GM21576 (cell line): ENCODE measurements around the gene CCDC40.
"Not testable (repeated sequence)": the region's sequence is repeated elsewhere in the genome, so short reads cannot be mapped to it uniquely, and the experiment has no call there.

ENCODE experiments used
- ATAC-seq: cut with Tn5 transposase; IDR thresholded peaks from one replicate; pipeline ENCODE4 v1.9.1; 2021; ENCODE audit warnings: mild to moderate bottlenecking, moderate library complexity; ENCODE audit not compliant: unreplicated experiment

CCDC40 gene

DNA sequence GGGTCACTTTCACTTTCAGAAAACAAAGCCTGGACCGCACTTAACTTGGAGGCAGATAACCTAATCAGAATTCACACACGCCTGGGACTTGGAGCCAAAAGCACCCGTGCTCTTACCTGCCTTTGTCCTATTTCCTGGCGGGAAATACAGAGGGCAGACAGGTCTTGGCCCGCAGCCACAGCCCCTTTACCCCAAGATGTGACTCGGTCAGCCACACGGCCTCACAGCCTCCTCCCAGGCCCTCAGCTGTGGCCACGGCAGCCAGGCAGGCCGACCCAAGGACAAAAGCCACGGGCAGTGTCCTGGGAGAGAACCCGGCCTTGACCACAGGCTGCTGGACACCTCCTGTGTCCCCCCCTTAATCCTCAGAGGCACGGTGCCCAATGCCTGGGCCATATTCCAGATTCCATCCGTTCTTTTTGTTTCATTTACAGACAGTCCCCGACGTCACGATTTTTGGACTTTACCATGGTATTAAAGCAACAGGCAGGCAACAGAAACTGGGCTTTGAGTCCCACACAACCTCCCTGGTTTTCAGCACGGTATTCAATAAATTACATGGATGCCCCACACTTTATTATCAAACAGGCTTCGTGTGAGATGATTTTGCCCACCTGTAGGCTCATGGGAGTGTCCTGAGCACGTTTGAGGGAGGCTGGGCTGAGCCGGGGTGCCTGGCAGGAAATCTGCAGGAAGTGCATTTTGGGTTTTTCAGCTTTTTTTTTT, 34.8 kb downstream of the CCDC40 start:
- ATAC-seq: no peak

DNA sequence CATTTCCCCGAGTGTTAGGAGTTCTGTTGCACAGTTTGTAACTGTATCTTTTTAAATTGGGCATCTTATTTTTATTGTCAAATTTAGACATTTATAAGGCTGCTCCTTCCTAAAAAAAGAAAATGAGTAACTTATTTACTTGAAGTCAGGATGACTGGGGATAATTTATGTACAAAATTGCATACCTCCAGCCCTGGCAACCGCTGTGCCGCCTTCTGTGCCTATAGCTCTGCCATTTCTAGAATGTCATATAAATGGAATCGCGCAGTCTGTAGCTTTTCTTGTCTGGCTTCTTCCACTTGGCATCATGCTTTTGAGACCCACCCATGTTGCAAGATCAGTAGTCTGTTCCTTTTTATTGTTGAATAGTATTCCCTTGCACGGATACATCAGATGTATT, 36.0 kb downstream of the CCDC40 start:
- no peak for ATAC-seq

DNA sequence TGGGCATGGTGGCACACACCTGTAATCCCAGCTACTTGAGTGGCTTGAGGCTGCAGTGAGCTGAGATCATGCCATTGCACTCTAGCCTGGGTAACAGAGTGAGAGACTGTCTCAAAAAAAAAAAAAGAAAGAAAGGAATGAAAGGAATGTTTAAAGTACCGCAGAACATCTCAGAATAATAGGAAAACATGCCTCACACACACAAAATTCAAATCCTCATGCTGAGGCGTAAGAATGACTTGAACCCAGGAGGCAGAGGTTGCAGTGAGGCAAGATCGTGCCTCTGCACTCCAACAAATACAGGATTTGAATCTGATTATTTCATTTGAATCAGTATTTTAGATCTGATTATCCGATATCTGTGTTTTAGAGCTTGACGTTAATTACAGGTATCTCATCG, 43.6 kb downstream of the CCDC40 start:
- ATAC-seq: no peak

DNA sequence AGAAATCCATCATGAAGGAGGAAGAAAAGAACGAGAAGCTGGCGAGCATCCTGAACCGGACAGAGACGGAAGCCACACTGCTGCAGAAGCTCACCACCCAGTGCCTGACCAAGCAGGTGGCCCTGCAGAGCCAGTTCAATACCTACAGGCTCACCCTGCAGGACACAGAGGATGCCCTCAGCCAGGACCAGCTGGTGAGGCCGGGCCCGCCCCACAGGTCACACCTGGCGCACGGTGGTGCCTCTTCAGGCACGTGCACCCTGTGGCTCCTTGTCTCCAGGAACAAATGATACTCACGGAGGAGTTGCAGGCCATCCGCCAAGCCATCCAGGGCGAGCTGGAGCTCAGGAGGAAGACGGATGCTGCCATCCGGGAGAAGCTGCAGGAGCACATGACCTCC, 45.2 kb downstream of the CCDC40 start:
- ATAC-seq: no peak

DNA sequence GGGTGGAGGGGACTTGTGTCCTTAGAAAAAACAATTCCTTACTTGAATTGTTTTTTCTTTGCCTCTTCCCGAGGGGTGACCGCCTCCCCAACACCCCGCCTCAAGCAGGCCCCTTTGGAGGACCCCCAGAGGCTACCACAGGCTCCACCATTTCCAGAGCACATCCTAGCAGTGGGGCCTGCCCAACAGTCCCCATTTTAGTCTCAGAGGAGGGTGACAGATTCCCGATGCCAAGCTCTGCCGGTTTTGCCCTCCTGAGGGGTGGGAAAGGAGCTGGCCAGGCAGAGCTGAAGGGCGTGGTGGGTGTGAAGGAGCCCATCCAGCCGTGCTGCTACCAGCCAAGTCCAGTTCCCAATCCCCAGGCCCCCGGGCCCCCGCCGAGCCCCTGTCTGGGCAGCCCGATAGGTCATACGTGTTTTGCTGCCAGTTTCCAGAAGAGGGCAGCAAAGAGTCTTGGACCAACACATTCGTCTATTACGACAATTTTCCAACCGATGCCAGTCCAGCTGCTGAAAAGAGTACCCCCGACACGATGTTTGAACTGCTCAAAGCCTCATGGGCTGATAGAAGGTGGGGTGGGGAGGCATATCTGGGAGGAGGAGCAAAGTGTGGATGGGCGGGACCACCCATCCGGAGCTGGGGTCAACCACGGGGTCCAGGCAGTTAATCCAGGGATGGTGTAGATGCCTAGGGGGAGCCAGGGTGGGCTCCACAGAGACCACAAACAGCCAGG, 46.1 kb downstream of the CCDC40 start:
- no peak for ATAC-seq

DNA sequence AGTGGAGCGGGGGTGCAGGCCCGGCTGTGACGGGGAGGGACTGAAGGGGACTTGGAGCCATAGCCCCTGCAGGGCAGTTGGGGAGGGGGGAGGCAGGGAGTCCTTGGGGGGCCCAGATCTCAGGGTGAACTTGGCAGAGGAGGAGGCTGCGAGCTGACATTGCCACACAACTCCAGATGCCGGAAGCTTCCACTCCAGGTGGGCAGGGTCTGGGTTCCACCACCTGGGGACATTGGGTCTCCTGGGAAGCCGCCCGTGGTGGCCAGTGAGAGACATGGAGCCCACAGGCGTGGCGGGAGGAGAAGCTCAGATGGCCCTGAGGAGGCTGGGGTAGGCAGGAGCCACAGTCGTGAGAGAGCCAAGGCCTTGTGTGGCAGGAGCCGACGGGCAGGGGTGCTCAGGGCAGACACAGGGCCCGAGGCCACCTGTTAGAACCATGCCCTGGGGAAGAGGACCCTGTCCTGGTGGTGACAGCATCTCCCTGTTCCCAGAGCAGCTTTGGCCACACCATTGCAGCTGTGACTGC, 46.8 kb downstream of the CCDC40 start:
- ATAC-seq: no peak

DNA sequence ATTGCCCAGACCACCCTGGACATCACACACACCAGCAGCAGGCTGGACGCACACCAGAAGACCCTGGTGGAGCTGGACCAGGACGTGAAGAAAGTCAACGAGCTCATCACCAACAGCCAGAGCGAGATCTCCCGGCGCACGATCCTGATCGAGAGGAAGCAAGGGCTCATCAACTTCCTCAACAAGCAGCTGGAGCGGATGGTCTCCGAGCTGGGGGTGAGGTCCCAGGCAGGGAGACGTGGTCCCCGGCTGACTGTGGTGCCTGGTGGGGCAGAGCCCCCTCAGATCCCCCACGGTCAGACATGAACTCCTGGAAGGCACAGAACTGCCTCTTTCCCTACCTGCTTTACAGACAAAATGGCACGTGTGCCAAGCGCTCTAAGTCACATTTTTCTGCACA, 48.3 kb downstream of the CCDC40 start:
- ATAC-seq: no peak

DNA sequence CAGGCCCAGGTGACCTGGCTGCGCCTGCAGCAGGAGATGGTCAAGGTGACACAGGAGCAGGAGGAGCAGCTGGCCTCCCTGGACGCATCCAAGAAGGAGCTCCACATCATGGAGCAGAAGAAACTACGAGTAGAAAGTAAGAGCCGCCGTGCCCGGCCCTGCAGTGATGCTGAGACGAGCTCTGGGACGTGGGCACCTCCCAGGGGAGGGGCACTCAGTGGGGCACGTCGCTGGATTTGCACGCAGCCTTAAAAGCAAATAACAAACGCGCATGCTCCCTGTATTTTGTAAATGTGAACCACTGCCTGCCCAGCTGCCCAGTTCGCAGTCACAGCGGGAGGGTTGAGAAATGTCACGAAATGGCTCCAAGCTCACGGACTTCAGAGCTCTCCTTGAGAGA, 49.6 kb downstream of the CCDC40 start:
- no peak for ATAC-seq

DNA sequence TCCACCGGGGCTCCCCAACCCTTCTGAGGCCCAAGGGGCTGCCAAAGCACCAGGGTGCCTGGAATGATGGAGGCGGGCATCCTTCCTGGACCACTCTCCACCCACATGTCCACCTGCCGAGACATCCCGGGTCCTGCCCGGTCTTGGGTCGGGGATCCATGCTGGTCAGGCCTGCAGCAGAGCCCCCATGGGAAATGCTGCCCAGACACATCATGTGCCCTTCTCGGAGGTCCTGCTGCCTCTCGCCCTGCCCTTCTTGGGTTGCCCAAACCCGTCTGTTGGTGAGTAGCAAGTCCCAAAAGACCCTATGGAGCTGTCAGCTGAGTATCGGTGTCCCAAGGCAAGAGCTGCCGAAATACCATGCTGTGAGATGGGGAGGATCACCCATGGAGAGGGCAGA, 50.2 kb downstream of the CCDC40 start:
- no peak for ATAC-seq

DNA sequence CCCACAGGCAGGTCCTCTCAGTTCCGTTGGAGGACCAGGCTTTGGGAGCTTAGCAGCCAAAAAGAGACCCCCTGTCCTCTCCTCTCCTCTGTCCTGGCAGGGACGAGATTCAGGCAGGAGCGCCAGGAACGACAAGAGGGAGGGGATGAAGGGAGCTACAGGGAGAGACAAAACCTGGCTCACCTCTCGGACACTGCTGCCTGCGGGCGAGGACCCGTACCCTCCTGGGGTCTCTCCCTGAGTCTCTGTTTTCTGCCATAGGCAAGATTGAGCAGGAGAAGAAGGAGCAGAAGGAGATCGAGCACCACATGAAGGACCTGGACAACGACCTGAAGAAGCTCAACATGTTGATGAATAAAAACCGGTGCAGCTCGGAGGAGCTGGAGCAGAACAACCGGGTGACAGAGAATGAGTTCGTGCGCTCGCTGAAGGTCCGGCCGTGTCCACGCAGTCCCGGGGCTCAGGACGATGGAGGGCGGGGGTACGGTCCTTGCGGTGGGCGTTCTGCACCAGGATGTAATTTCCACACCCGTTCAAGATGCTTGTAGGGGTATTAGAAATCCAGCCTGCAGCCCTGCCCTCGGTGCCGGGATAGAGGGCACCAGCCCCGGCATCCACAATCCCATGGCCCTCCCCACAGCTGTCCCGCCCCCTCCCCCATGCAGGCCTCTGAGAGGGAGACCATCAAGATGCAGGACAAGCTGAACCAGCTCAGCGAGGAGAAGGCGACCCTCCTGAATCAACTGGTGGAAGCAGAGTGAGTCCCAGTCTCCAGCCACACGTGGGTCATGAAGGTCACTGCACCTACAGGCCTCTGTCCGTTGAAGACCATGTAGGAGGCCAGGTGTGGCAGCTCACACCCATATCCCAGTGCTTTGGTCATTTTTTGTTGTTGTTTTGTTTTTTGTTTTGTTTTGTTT, 51.2 kb downstream of the CCDC40 start:
- ATAC-seq: no peak

DNA sequence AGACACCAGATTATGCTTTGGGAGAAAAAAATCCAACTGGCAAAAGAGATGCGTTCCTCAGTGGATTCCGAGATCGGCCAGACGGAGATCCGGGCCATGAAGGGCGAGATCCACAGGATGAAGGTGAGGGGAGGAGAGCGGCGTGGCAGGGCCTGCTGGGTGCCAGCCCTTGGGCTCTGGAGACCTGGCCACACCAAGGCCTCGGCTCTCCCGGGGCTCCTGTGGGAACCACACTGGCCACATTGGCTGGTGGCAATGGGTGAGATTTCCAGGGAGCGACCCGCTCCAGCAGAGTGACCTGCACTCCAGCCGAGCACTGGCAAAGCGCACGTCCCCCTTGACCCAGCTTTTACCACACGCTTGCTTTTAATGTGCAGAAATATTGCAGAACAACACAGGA, 53.3 kb downstream of the CCDC40 start:
- ATAC-seq: no peak

DNA sequence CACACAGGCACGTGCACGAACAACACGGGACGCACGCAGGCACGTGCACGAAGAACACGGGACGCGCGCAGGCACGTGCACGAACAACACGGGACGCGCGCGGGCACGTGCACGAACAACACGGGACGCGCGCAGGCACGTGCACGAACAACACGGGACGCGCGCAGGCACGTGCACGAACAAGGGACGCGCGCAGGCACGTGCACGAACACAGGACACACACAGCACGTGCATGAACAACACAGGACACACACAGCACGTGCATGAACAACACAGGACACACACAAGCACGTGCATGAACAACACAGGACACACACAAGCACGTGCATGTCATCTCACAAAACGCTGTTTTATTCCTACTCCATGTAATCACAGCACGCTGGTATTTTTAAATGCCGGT, 53.7 kb downstream of the CCDC40 start:
- ATAC-seq: not testable (repeated sequence)

DNA sequence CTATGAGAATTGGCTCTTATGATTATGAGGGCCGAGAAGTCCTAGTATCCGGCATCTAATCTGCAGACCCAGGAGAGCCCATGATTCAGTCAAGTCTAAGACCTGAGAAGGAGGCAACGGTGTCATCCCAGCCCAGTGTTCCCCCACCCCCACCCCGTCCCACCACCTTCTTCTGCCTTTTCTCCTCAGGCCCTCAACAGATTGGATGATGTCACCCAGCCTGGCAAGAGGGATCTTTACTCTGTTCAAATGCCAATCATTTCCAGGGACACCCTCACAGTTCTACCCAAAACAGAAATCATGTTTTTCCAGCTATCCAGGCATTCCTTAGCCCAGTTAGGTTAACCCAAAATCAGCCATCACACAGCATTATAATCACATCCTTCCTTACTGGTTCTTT, 54.9 kb downstream of the CCDC40 start:
- no peak for ATAC-seq

DNA sequence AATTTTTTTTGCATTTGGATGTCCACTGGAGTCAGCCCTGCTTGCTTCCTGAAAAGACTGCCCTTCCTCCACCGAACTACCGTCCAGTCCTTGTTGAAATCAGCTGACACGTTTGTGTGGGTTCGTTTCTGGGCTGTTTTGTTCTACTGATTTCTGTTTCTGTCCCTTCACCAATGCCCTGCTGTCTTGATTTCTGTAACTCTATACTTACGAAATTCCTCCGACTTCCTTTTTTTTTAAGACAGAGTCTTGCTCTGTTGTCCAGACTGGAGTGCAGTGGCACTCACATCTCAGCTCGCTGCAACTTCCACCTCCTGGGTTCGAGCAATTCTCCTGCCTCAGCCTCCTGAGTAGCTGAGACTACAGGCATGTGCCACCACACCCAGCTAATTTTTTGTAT, 56.5 kb downstream of the CCDC40 start:
- ATAC-seq: no peak

DNA sequence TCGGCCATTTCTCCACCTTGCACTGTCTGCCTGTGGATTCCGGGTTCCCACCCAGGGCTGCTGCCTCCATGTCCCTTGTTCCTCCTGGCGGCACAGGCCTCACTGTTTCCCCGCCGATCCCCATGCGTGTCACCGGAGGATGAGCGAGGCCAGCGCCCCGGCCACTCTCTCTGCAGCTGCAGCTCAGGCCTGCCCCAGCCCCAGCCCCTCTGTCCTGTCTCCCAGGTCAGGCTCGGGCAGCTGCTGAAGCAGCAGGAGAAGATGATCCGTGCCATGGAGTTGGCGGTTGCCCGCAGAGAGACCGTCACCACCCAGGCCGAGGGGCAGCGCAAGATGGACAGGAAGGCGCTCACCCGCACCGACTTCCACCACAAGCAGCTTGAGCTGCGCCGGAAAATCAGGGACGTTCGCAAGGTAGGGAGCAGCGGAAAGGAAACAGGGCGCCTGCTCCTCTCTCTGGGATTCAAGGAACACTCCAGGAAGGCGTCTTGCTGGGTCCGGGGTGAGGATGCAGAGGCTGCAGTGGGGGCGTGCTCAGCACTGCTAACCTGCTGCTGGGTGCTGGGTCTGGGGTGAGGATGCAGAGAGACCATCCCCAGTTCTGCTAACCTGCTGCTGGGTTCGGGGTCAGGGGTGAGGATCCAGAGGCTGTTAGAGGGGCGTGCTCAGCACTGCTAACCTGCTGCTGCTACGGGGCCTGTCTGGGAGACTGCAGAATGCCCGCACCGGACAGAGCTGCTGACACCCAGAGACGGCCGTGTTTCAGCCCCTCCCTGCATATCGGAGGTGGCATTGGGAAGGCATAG, 58.8 kb downstream of the CCDC40 start:
- no peak for ATAC-seq

DNA sequence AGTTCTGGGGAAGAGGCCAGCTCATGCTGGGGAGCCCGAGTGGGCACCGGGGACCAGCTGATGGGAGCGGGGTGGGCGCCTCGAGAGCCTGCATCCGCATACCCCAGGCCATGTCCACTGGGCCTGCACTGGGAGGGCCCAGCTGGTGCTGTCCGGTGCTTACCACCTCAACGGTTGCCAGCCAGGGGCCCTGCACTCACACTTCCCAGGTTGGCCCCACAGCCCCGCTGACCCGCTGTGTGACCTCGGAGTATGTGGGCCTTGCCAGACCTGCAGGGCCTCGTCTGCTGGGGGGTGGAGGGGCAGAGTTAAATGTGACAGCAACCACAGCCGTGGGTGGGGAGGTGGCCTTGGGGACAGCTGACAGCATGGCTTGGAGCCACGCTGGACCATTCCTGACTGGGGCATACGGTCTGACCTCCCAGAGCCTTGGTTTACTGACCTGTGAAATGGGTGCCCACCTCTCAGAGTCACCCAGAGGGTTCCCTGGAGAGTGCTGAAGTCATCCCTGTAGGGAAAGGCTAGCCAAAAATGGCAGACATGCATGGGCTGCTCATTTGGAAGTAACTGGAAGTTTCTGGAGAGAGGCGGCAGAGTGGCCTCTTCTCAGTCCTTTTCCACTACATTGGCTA, 59.5 kb downstream of the CCDC40 start:
- ATAC-seq: no peak

DNA sequence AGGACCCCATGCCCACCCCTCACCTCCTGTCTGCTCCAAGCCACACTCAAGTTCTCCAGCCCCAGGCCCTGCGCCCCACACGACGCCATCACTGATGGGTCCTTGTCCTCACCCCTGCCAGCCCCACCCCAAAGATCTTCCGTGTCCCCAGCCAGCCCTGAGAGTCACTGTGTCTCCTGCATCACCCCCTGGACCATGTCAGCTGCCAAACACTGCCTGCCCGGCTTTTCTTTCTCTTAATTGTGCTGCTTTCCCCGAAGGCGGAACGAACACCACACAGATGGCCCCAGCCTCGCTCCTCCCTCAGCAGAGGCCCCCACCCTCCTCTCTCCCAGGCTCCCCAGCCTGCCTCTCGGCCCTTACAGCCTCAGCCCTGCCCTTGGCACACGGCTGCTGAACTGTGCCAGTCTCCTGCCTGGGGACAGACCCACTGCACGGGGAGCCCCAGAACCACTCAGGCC, 60.1 kb downstream of the CCDC40 start:
- no peak for ATAC-seq

DNA sequence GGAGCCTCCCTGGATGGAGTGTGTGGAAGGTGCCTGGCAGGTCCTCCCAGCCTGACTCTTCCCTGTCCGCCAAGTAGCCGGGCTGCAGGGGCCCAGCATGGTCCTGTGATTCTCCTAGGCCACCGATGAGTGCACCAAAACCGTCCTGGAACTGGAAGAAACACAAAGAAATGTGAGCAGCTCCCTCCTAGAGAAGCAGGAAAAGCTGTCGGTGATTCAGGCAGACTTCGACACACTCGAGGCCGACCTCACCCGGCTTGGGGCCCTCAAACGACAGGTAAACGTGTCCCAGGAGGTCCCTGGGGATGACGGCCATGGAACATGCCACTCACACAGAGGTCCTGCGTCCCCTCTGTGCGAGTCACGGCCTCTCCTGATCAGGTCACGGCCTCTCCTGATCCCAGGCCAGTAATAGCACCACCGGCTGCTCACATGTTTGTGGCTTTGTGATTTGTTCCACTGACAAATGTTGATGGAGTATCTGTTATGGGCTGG, 60.7 kb downstream of the CCDC40 start:
- no peak for ATAC-seq

DNA sequence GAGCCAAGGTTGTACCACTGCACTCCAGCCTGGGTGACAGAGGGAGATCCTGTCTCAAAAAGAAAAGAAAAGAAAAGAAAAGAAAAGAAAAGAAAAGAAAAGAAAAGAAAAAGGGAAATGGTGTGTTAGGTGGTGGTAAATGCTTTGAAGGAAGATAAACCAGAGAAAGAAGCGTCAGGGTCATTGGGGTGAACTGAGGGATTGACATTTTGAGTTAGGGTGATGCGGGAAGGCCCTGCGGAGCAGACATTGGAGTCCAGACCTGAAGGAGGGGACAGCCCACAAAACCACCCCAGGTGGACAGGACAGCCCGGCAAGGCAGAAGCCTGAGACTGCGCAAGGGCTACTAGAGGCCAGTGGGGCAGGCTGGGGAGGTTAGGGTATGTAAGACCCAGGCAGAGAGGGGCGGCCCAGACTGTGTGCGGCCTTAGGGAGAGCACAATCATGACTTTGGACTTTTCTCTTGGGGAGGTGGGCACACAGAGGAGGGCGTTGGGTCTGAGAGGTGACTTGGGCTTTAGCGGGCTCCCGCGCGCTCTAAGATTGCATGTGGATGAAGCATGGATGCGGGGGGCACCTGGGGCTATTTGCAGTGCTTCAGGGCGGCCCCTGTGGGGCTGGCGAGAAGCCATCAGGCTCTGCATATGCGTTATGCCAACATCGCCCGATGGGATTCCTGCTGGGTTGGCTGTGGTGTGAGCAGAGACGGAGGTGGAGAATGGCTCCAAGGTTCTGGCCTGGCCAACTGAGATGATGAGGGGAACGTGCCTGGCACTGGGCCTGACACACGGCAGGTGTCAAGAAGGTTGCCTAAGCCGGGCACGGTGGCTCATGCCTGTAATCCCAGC, 61.6 kb downstream of the CCDC40 start:
- no peak for ATAC-seq
